A673 (cell line): ENCODE results near the gene IAH1. TPM values are rescaled to one million over a fixed set of nuclear protein-coding genes. Genes with fewer than 3 reads are reported as not detected.

Source experiments
- BruUV-seq: library from RNA; stranded (reverse); fragments of 400-500 nt; replicated peaks from 2 replicates; lab custom pipeline; 2021; lab: Mats Ljungman, UMichigan
- CTCF ChIA-PET: fragments of 300-600 bp; sonication (Branson Sonifier 250); formaldehyde crosslinking; loops from one replicate; lab custom pipeline; 2022; ENCODE audit warnings: antibody characterized with exemption; lab: Charles Lee
- POLR2A ChIA-PET: fragments of 300-600 bp; sonication (Branson Sonifier 250); formaldehyde crosslinking; loops from one replicate; lab custom pipeline; 2022; ENCODE audit warnings: antibody characterized with exemption; ENCODE audit not compliant: low non-redundant PET; lab: Charles Lee
- DNase-seq: peaks from one replicate; pipeline ENCODE4 v3.0.0-alpha.2; 2015; ENCODE audit warnings: low spot score
- H3K27ac ChIP-seq: fragments of 200-600 bp; sonication (generic); 2 replicates; pipeline ENCODE4 v1.5.1; 2016; ENCODE audit warnings: mixed run types, low read depth, mild to moderate bottlenecking, mixed read lengths, antibody characterized with exemption, low read length; ENCODE audit not compliant: poor library complexity, severe bottlenecking
- H3K27me3 ChIP-seq: fragments of 200-600 bp; sonication (generic); replicated peaks from 2 replicates; pipeline ENCODE4 v1.6.1; 2017; ENCODE audit warnings: mixed run types, low read depth, mild to moderate bottlenecking, mixed read lengths, antibody characterized with exemption, low read length; ENCODE audit not compliant: insufficient read depth, poor library complexity
- H3K36me3 ChIP-seq: fragments of 200-600 bp; sonication (generic); 2 replicates; pipeline ENCODE4 v1.6.1; 2016; ENCODE audit warnings: mixed run types, mild to moderate bottlenecking, mixed read lengths, antibody characterized with exemption, low read length; ENCODE audit not compliant: insufficient read depth, poor library complexity, severe bottlenecking
- H3K4me1 ChIP-seq: fragments of 200-600 bp; sonication (generic); 2 replicates; pipeline ENCODE4 v1.6.1; 2017; ENCODE audit warnings: mixed run types, mild to moderate bottlenecking, mixed read lengths, antibody characterized with exemption, low read length; ENCODE audit not compliant: insufficient read depth, poor library complexity, severe bottlenecking
- H3K4me3 ChIP-seq: fragments of 200-600 bp; sonication (generic); 2 replicates; pipeline ENCODE4 v1.5.1; 2016; ENCODE audit warnings: low read depth, mixed run types, mild to moderate bottlenecking, mixed read lengths, low read length; ENCODE audit not compliant: poor library complexity, severe bottlenecking
- H3K9me3 ChIP-seq: fragments of 200-600 bp; sonication (generic); 2 replicates; pipeline ENCODE4 v1.6.1; 2016; ENCODE audit warnings: mixed run types, low read depth, mild to moderate bottlenecking, mixed read lengths, antibody characterized with exemption, low read length; ENCODE audit not compliant: poor library complexity, severe bottlenecking
- CTCF ChIP-seq: fragments of 300-800, 200-600 bp; sonication (generic); conservative IDR thresholded peaks from 2 replicates; pipeline ENCODE4 v1.5.1; 2017; ENCODE audit warnings: low read depth, mild to moderate bottlenecking, antibody characterized with exemption, low read length, moderate library complexity, mixed read lengths
- EZH2 ChIP-seq: fragments of 200-600 bp; sonication (generic); IDR thresholded peaks from 2 replicates; pipeline ENCODE4 v1.6.1; 2017; ENCODE audit warnings: borderline replicate concordance, low read depth, mild to moderate bottlenecking, mixed read lengths, antibody characterized with exemption, low read length; ENCODE audit not compliant: poor library complexity, severe bottlenecking
- intact Hi-C: fragments of 100-400 bp; cut with micrococcal nuclease; formaldehyde crosslinking; loops from one replicate; pipeline ENCODE4 v1.10.0; 2022; ENCODE audit not compliant: unreplicated experiment
- total RNA-seq: library from RNA; stranded (reverse); gene quantifications from 2 replicates; pipeline ENCODE4 v1.2.3, GENCODE V29; 2021

The IAH1 gene
- total RNA-seq, 1 experiment from 2014 or later, result 54.9 TPM

GRCh38 chr2:9451231-9451630 is 23.1 kb upstream of the IAH1 start:
- Histone ChIP-seq H3K4me3 (no peak overlapping the region), H3K27ac (no peak overlapping the region), H3K36me3 (peaks cover 30% of the 10 kb centered on the region), H3K27me3 (no peaks in the 10 kb centered on the region), H3K4me1 (no peaks in the 10 kb centered on the region), H3K9me3 (no peaks in the 10 kb centered on the region)
- TF ChIP-seq EZH2, result no peak
- TF ChIP-seq CTCF, result no peak
- BruUV-seq, result no TSS peak
- ChIA-PET CTCF (no interaction called here), POLR2A (no interaction called here)
- DNase-seq, result no peak
- intact Hi-C loops, result no loop called here

GRCh38 chr2:9460441-9461017 is 13.8 kb upstream of the IAH1 start:
- no TSS peak for BruUV-seq
- Histone ChIP-seq H3K4me1 (no peaks in the 10 kb centered on the region), H3K9me3 (no peaks in the 10 kb centered on the region), H3K36me3 (peaks cover 22% of the 10 kb centered on the region), H3K27ac (no peak overlapping the region), H3K4me3 (no peak overlapping the region), H3K27me3 (no peaks in the 10 kb centered on the region)
- intact Hi-C loops, result no loop called here
- no peak for DNase-seq
- no peak for TF ChIP-seq EZH2
- TF ChIP-seq CTCF, result no peak
- POLR2A ChIA-PET, result no interaction called here
- CTCF ChIA-PET, result no interaction called here

- POLR2A ChIA-PET, result no interaction called here
- H3K36me3 ChIP-seq, result peaks cover 21% of the 10 kb centered on the region
- CTCF ChIA-PET, result no interaction called here
- DNase-seq, result no peak
- H3K4me1 ChIP-seq, result no peaks in the 10 kb centered on the region
- intact Hi-C loops, result no loop called here
- BruUV-seq, result no TSS peak
- TF ChIP-seq CTCF, result no peak
- no peak for TF ChIP-seq EZH2
- no peak overlapping the region for H3K4me3 ChIP-seq
- no peaks in the 10 kb centered on the region for H3K9me3 ChIP-seq
- no peaks in the 10 kb centered on the region for H3K27me3 ChIP-seq
- H3K27ac ChIP-seq, result no peak overlapping the region
Observed at GRCh38 chr2:9461079-9461478, 13.3 kb upstream of the IAH1 start.
